PC-9 (cell line): ENCODE results near the gene NVL. TPM values are rescaled to one million over a fixed set of nuclear protein-coding genes. Genes with fewer than 3 reads are reported as not detected.

ENCODE experiments used
- BruUV-seq: library from RNA; stranded (reverse); fragments of 400-500 nt; replicated peaks from 2 replicates; lab custom pipeline; 2021; lab: Mats Ljungman, UMichigan
- CTCF ChIA-PET: fragments of 300-600 bp; sonication (Branson Sonifier 250); formaldehyde crosslinking; loops from one replicate; lab custom pipeline; 2022; ENCODE audit warnings: antibody characterized with exemption; lab: Charles Lee
- POLR2A ChIA-PET: fragments of 300-600 bp; sonication (Branson Sonifier 250); formaldehyde crosslinking; loops from one replicate; lab custom pipeline; 2022; ENCODE audit warnings: antibody characterized with exemption; ENCODE audit not compliant: unreplicated experiment; lab: Charles Lee
- DNase-seq, 2 experiments: peaks; one replicate each; pipeline versions ENCODE4 v3.0.0 to v3.0.0-alpha.2; 2015 to 2022; ENCODE audit warnings: mixed read lengths in 1 of 2
- H2AFZ ChIP-seq: fragments of 200-600 bp; sonication (generic); 2 replicates; pipeline ENCODE4 v1.8.1; 2017; ENCODE audit warnings: antibody characterized with exemption
- H3F3A ChIP-seq: fragments of 200-600 bp; sonication (generic); 2 replicates; pipeline ENCODE4 v1.8.1; 2017; ENCODE audit warnings: antibody characterized with exemption, mild to moderate bottlenecking, low read depth; ENCODE audit not compliant: insufficient read depth
- H3K27ac ChIP-seq: fragments of 200-600 bp; sonication (generic); 2 replicates; pipeline ENCODE4 v1.6.1; 2016; ENCODE audit warnings: mixed run types
- H3K27me3 ChIP-seq: fragments of 200-600 bp; sonication (generic); 2 replicates; pipeline ENCODE4 v1.6.1; 2016; ENCODE audit warnings: low read depth, mixed run types; ENCODE audit not compliant: insufficient read depth
- H3K36me3 ChIP-seq: fragments of 200-600 bp; sonication (generic); 2 replicates; pipeline ENCODE4 v1.6.1; 2016; ENCODE audit warnings: low read depth, mixed run types
- H3K4me1 ChIP-seq: fragments of 200-600 bp; sonication (generic); replicated peaks from 2 replicates; pipeline ENCODE4 v1.6.1; 2016; ENCODE audit warnings: mixed run types; ENCODE audit not compliant: insufficient read depth
- H3K4me2 ChIP-seq: fragments of 200-600 bp; sonication (generic); 2 replicates; pipeline ENCODE4 v1.6.1; 2017; ENCODE audit warnings: mixed run types
- H3K4me3 ChIP-seq: fragments of 200-600 bp; sonication (generic); 2 replicates; pipeline ENCODE4 v1.6.1; 2016; ENCODE audit warnings: mixed run types
- H3K79me2 ChIP-seq: fragments of 200-600 bp; sonication (generic); 2 replicates; pipeline ENCODE4 v1.6.1; 2017; ENCODE audit warnings: low read depth, mixed run types
- H3K9me2 ChIP-seq: fragments of 200-600 bp; sonication (generic); 2 replicates; pipeline ENCODE4 v1.8.1; 2017; ENCODE audit warnings: mild to moderate bottlenecking; ENCODE audit not compliant: insufficient read depth
- H3K9me3 ChIP-seq: fragments of 200-600 bp; sonication (generic); 2 replicates; pipeline ENCODE4 v1.8.1; 2016; ENCODE audit warnings: low read depth; ENCODE audit not compliant: insufficient read depth
- H4K20me1 ChIP-seq: fragments of 200-600 bp; sonication (generic); 2 replicates; pipeline ENCODE4 v1.8.1; 2017; ENCODE audit not compliant: insufficient read depth
- CTCF ChIP-seq: fragments of 200-600 bp; sonication (generic); conservative IDR thresholded peaks from 2 replicates; pipeline ENCODE4 v1.6.1; 2017; ENCODE audit warnings: mixed run types, antibody characterized with exemption, mild to moderate bottlenecking, moderate library complexity
- EZH2 ChIP-seq: fragments of 200-600 bp; sonication (generic); IDR thresholded peaks from 2 replicates; pipeline ENCODE4 v1.8.0; 2017; ENCODE audit warnings: antibody characterized with exemption, low read depth
- intact Hi-C: fragments of 100-400 bp; cut with micrococcal nuclease; formaldehyde crosslinking; loops from one replicate; pipeline ENCODE4 v1.10.0; 2022; ENCODE audit not compliant: unreplicated experiment
- total RNA-seq: library from RNA; stranded (reverse); gene quantifications from 2 replicates; pipeline ENCODE4 v1.2.3, GENCODE V29; 2021

Gene NVL
- total RNA-seq, 1 experiment from 2014 or later, result 36.1 TPM

- intact Hi-C loops, result loop anchor here (5.0 to 10.0 kb wide), 4 partner anchors 165 to 1197 kb away; no protein-coding TSS in a partner anchor
- CTCF ChIA-PET, result no interaction called here
Observed at GRCh38 chr1:224331824-224332223, 1.9 kb upstream of the NVL start.

GRCh38 chr1:224331326-224331725 is 1.4 kb upstream of the NVL start:
- ChIA-PET POLR2A (no interaction called here), CTCF (interaction anchor here (0.7 kb wide), 1 partner anchor 209 kb away, joined by 10 read pairs; no protein-coding TSS in a partner anchor)
- Histone ChIP-seq H3K9me3 (no peaks in the 10 kb centered on the region), H3K4me3 (peak overlapping the region; percentile 87; the same call in 1 of the 2 replicates), H3K27me3 (no peaks in the 10 kb centered on the region), H3K79me2 (peaks cover 31% of the 10 kb centered on the region), H2AFZ (peak overlapping the region; percentile 91; the same call in 1 of the 2 replicates), H3K9me2 (no peaks in the 10 kb centered on the region), H3K4me2 (peak overlapping the region; percentile 88), H3K36me3 (0 out of 2 replicates have a peak, but pooled peaks cover under 1% of the 10 kb centered on the region), H4K20me1 (no peaks in the 10 kb centered on the region), H3K27ac (peak overlapping the region; percentile 78), H3F3A (peaks cover 14% of the 10 kb centered on the region), H3K4me1 (peaks cover 16% of the 10 kb centered on the region)
- intact Hi-C loops, result loop anchor here (5.0 to 10.0 kb wide), 4 partner anchors 164 to 1197 kb away; no protein-coding TSS in a partner anchor
- no peak for DNase-seq
- no peak for TF ChIP-seq CTCF
- no peak for TF ChIP-seq EZH2
- no TSS peak for BruUV-seq

More at GRCh38 chr1:224331824-224332223, 1.9 kb upstream of the NVL start:
- Histone ChIP-seq H3K27me3 (no peaks in the 10 kb centered on the region), H3K36me3 (no peaks in the 10 kb centered on the region), H3K4me2 (no peak overlapping the region), H3K79me2 (peaks cover 28% of the 10 kb centered on the region), H3K9me3 (no peaks in the 10 kb centered on the region), H4K20me1 (no peaks in the 10 kb centered on the region), H3K9me2 (no peaks in the 10 kb centered on the region), H3K4me3 (no peak overlapping the region), H3K4me1 (peaks cover 16% of the 10 kb centered on the region), H3K27ac (no peak overlapping the region), H3F3A (peaks cover 14% of the 10 kb centered on the region), H2AFZ (no peak overlapping the region)
- POLR2A ChIA-PET, result no interaction called here
- TF ChIP-seq EZH2 (no peak), CTCF (no peak)
- no peak for DNase-seq
- BruUV-seq, result no TSS peak

- DNase-seq, result no peak
- Histone ChIP-seq H3K9me3 (no peaks in the 10 kb centered on the region), H2AFZ (peak overlapping the region; percentile 91), H3K9me2 (no peaks in the 10 kb centered on the region), H3K79me2 (peaks cover 41% of the 10 kb centered on the region), H3K4me2 (peak overlapping the region; percentile 88), H3K27me3 (no peaks in the 10 kb centered on the region), H3K4me1 (peaks cover 16% of the 10 kb centered on the region), H3K4me3 (peak overlapping the region; percentile 87), H4K20me1 (no peaks in the 10 kb centered on the region; the same call in 1 of the 2 replicates), H3K27ac (peak overlapping the region; percentile 78), H3K36me3 (0 out of 2 replicates have a peak, but pooled peaks cover 6% of the 10 kb centered on the region), H3F3A (peaks cover 18% of the 10 kb centered on the region)
- TF ChIP-seq EZH2 (no peak), CTCF (no peak)
- TSS peak; percentile 58 for BruUV-seq
- CTCF ChIA-PET, result interaction anchor here (0.6 to 0.7 kb wide), 2 partner anchors 33 to 151 kb away, joined by 4 read pairs; no protein-coding TSS in a partner anchor
- intact Hi-C loops, result no loop called here
- POLR2A ChIA-PET, result interaction anchor here (0.6 to 1.0 kb wide), 3 partner anchors 168 to 559 kb away, joined by 3 to 7 read pairs (median 5); no protein-coding TSS in a partner anchor
Observed at GRCh38 chr1:224329484-224329841, 509 bp downstream of the NVL start.
